Activated B cell treated with CpG ODN at 0.5 μM for 24 hours (primary cell): ENCODE data around the gene EXPH5. TPM values are rescaled to one million over a fixed set of nuclear protein-coding genes. Genes with fewer than 3 reads are reported as not detected.

Experiments
- ATAC-seq: fragments of 200-7000 bp; cut with Tn5 transposase; one replicate; pipeline ENCODE4 v1.10.0; 2021; ENCODE audit warnings: low read depth, mild to moderate bottlenecking, moderate library complexity
- CTCF ChIA-PET: fragments of 350-600 bp; sonication (Branson Sonifier 250); formaldehyde crosslinking; loops from one replicate; lab custom pipeline; 2021; ENCODE audit warnings: antibody characterized with exemption; lab: Charles Lee
- POLR2A ChIA-PET: fragments of 350-600 bp; sonication (Branson Sonifier 250); formaldehyde crosslinking; loops from one replicate; lab custom pipeline; 2021; ENCODE audit warnings: antibody characterized with exemption; lab: Charles Lee
- DNase-seq: peaks from one replicate; pipeline ENCODE4 v3.0.0; 2022
- H3K27ac Mint-ChIP-seq: one replicate; pipeline ENCODE4 v1.8.0; 2020; ENCODE audit warnings: mixed read lengths
- H3K27me3 Mint-ChIP-seq: one replicate; pipeline ENCODE4 v1.8.0; 2021; ENCODE audit warnings: mixed read lengths
- H3K36me3 Mint-ChIP-seq: one replicate; pipeline ENCODE4 v1.8.0; 2021; ENCODE audit warnings: low read depth, mixed read lengths
- H3K4me1 Mint-ChIP-seq: one replicate; pipeline ENCODE4 v1.8.0; 2021; ENCODE audit warnings: mixed read lengths
- H3K4me3 Mint-ChIP-seq: one replicate; pipeline ENCODE4 v1.8.0; 2020; ENCODE audit warnings: mild to moderate bottlenecking, mixed read lengths
- H3K9me3 Mint-ChIP-seq: one replicate; pipeline ENCODE4 v1.8.0; 2020; ENCODE audit warnings: mixed read lengths
- intact Hi-C: fragments of 100-400 bp; cut with micrococcal nuclease; formaldehyde crosslinking; loops from one replicate; pipeline ENCODE4 v1.15.1; 2024
- total RNA-seq: library from RNA; stranded (reverse); gene quantifications from 2 replicates; pipeline ENCODE4 v1.2.3, GENCODE V29; 2022
- TF ChIP-seq, protein P1 (sequence below): fragments of 200-600 bp; IDR thresholded peaks from one replicate; pipeline ENCODE4 v1.8.0; 2022; ENCODE audit warnings: antibody characterized with exemption, mild to moderate bottlenecking

Gene EXPH5
- total RNA-seq, 1 donor from 2014 or later: 0.29 TPM

DNA sequence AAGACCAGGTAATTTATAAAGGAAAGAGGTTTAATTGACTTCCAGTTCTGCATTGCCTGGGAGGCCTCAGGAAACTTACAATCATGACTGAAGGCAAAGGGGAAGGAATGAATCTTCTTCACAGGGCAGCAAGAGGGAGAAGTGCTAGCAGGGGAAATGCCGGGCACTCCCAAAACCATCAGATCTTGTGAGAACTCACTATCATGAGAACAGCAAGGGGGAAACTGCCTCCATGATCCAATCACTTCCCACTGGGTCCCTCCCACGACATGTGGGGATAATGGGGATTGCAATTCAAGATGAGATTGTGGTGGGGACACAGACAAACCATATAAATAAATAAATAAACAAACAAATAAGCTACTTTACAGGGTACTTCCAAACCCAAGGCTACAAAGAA lies 28.8 kb upstream of the EXPH5 start:
- no peak for DNase-seq
- Mint-ChIP-seq H3K27ac (no peak overlapping the region), H3K27me3 (peaks cover 25% of the 10 kb centered on the region), H3K4me3 (no peak overlapping the region), H3K36me3 (no peaks in the 10 kb centered on the region), H3K9me3 (no peaks in the 10 kb centered on the region), H3K4me1 (no peaks in the 10 kb centered on the region)
- no peak for ATAC-seq
- intact Hi-C loops: no loop called here
- ChIA-PET POLR2A (no interaction called here), CTCF (no interaction called here)
- TF ChIP-seq, protein P1, sequence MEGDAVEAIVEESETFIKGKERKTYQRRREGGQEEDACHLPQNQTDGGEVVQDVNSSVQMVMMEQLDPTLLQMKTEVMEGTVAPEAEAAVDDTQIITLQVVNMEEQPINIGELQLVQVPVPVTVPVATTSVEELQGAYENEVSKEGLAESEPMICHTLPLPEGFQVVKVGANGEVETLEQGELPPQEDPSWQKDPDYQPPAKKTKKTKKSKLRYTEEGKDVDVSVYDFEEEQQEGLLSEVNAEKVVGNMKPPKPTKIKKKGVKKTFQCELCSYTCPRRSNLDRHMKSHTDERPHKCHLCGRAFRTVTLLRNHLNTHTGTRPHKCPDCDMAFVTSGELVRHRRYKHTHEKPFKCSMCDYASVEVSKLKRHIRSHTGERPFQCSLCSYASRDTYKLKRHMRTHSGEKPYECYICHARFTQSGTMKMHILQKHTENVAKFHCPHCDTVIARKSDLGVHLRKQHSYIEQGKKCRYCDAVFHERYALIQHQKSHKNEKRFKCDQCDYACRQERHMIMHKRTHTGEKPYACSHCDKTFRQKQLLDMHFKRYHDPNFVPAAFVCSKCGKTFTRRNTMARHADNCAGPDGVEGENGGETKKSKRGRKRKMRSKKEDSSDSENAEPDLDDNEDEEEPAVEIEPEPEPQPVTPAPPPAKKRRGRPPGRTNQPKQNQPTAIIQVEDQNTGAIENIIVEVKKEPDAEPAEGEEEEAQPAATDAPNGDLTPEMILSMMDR: no peak

DNA sequence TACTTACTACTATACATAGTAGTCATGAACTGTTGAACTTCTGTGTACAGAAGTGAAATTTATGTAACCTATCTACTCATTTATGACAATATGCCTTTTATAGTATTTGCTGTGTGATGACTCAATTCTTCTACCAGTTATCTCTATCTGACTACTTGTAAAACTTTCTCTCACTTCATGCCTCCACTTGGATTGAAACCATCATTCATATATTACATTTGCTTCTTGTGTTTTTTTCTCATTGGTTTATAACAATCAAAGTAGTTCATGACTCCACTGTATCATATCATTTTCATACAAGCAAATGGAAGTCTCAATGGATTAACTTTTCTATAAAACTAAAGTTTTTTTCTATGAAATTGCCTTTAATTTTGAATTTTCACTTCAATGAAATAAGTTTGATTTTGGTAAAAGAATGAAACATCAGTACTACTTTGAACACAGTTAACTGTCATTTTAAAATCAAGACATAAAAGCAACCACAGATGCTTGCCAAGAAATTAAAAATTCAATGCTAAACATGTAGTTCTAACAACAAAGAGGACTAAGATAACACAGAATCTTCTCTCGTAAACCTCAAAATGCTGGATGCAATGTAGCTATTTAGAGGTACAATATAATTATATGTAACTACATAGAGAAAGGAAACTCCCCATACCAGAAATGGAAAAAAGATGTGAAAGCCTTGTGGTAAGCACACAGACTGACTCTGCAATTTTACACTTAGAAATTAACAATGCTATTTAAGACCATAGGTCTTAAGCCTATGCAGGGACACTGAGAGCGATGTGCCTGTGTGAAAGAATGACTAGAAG lies 27.6 kb upstream of the EXPH5 start:
- ATAC-seq: no peak
- CTCF ChIA-PET: no interaction called here
- H3K9me3 Mint-ChIP-seq: no peaks in the 10 kb centered on the region

DNA sequence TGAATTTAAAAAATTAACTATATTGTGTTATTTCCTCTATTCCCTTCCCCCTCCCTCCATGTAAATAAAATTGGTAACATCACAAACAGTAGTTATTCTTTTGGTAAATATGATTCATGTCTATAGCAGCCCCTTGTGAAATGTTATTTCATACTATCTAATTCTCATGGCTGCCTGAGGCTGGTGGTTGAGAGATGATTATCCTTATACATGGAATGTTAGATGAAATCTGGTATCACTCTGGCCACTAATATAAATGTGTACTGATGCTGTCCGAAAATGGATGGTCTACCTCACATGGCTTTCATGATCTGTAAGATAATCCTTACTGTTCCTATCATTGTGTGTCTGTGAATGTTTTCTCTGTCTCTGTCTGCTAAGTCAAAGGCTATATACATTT lies 25.0 kb upstream of the EXPH5 start:
- intact Hi-C loops: no loop called here
- TF ChIP-seq, protein P1: no peak
- ChIA-PET CTCF (no interaction called here), POLR2A (no interaction called here)
- Mint-ChIP-seq H3K9me3 (no peaks in the 10 kb centered on the region), H3K4me1 (no peaks in the 10 kb centered on the region), H3K36me3 (no peaks in the 10 kb centered on the region), H3K27me3 (peaks cover 23% of the 10 kb centered on the region), H3K4me3 (no peak overlapping the region), H3K27ac (no peak overlapping the region)
- DNase-seq: no peak
- ATAC-seq: no peak

More for the DNA sequence above, 27.6 kb upstream of the EXPH5 start:
- intact Hi-C loops: no loop called here
- POLR2A ChIA-PET: no interaction called here
- no peak overlapping the region for H3K4me3 Mint-ChIP-seq
- H3K4me1 Mint-ChIP-seq: no peaks in the 10 kb centered on the region
- peaks cover 27% of the 10 kb centered on the region for H3K27me3 Mint-ChIP-seq
- no peak overlapping the region for H3K27ac Mint-ChIP-seq
- no peaks in the 10 kb centered on the region for H3K36me3 Mint-ChIP-seq
- DNase-seq: no peak
- TF ChIP-seq, protein P1: no peak

DNA sequence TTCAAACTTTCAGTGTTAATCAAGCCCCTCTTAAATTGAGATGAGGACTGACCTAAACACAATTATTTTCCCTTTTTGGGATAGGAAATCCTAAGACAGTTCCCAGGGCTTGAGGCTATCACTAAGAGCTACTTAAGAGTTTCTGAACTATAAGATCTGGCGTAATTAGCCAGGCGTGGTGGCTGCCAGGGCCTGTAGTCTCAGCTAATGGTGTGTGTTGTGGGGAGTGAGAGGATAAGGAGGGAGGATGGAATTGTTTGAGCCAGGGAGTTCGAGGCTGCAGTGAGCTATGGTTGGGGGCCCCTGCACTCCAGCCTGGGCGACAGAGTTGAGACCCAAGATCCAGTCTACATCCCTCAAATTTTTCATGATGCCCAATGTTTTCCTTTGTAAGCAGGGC lies 23.5 kb upstream of the EXPH5 start:
- peaks cover 21% of the 10 kb centered on the region for H3K27me3 Mint-ChIP-seq
- DNase-seq: no peak
- no peak overlapping the region for H3K4me3 Mint-ChIP-seq

DNA sequence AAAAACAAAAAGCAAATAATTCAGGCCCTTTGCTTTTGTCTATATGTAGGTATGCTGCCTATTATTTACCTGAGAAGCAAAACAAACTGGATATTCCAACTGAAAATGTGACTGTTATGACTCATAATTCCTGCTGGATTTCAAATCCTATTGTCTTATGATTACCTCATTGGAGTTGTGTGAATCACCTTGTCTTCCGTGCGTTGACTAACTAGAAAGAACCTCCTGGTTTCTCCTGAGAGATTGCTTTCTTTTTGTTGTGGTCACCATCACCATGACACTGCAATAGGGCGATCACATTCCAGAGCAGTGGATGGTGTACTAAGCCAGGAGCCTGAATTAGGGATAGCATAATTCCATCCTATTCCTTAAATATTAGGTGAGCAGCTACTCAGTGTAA lies 23.0 kb upstream of the EXPH5 start:
- TF ChIP-seq, protein P1: no peak
- Mint-ChIP-seq H3K36me3 (no peaks in the 10 kb centered on the region), H3K27me3 (peaks cover 20% of the 10 kb centered on the region), H3K27ac (no peak overlapping the region), H3K4me3 (no peak overlapping the region), H3K9me3 (no peaks in the 10 kb centered on the region), H3K4me1 (no peaks in the 10 kb centered on the region)
- ATAC-seq (no peak), DNase-seq (no peak)
- POLR2A ChIA-PET: no interaction called here
- CTCF ChIA-PET: no interaction called here
- intact Hi-C loops: no loop called here

More for the DNA sequence above, 23.5 kb upstream of the EXPH5 start:
- Mint-ChIP-seq H3K36me3 (no peaks in the 10 kb centered on the region), H3K4me1 (no peaks in the 10 kb centered on the region), H3K9me3 (no peaks in the 10 kb centered on the region), H3K27ac (no peak overlapping the region)
- no peak for ATAC-seq
- ChIA-PET POLR2A (no interaction called here), CTCF (no interaction called here)
- intact Hi-C loops: no loop called here
- TF ChIP-seq, protein P1: no peak
